Upper lobe of right lung (tissue), 1 donor: ENCODE measurements around the gene ASGR1. TPM values are rescaled to one million over a fixed set of nuclear protein-coding genes. Genes with fewer than 3 reads are reported as not detected.
"Not testable (repeated sequence)": the region's sequence is repeated elsewhere in the genome, so short reads cannot be mapped to it uniquely, and the experiment has no call there.

ENCODE experiments used
- ATAC-seq: fragments of 200-7000 bp; cut with Tn5 transposase; one replicate; pipeline ENCODE4 v1.9.1; 2020; ENCODE audit warnings: mild to moderate bottlenecking, moderate library complexity
- DNase-seq: peaks from one replicate; pipeline ENCODE4 v3.0.0-alpha.2; 2020
- H3K27ac ChIP-seq: fragments of 200-600 bp; one replicate; pipeline ENCODE4 v1.8.0; 2022
- H3K27me3 ChIP-seq: fragments of 200-600 bp; one replicate; pipeline ENCODE4 v1.8.0; 2022; ENCODE audit warnings: mild to moderate bottlenecking
- H3K36me3 ChIP-seq: fragments of 200-600 bp; one replicate; pipeline ENCODE4 v1.8.0; 2022
- H3K4me1 ChIP-seq: fragments of 200-600 bp; one replicate; pipeline ENCODE4 v1.8.0; 2022
- H3K4me3 ChIP-seq: fragments of 200-600 bp; one replicate; pipeline ENCODE4 v1.8.0; 2022; ENCODE audit warnings: mild to moderate bottlenecking
- H3K9me3 ChIP-seq: fragments of 200-600 bp; one replicate; pipeline ENCODE4 v1.8.0; 2022
- CTCF ChIP-seq: fragments of 200-600 bp; IDR thresholded peaks from one replicate; pipeline ENCODE4 v1.8.0; 2022; ENCODE audit warnings: antibody characterized with exemption
- intact Hi-C: fragments of 100-400 bp; cut with DNase I; formaldehyde crosslinking; loops from one replicate; pipeline ENCODE4 v1.11.0; 2022
- total RNA-seq: library from RNA; stranded (reverse); fragmentation: NEBNext Ultra II Directional; extraction: Animal tissue kit (Norgen Biotek cat#: 25700); gene quantifications from one replicate; pipeline ENCODE4 v1.2.1, GENCODE V29; 2021
- donor health status: DM: no; HTN: yes; CAD: no; lungs with severe emphysema.

ASGR1 gene
- total RNA-seq, 1 donor from 2014 or later = 4.3 TPM

GRCh38 chr17:7186241-7186640 is 7.1 kb upstream of the ASGR1 start:
- no peaks in the 10 kb centered on the region for H3K4me1 ChIP-seq
- peak; percentile 18 for TF ChIP-seq CTCF
- no peaks in the 10 kb centered on the region for H3K36me3 ChIP-seq
- H3K27me3 ChIP-seq = no peaks in the 10 kb centered on the region
- H3K9me3 ChIP-seq = no peaks in the 10 kb centered on the region
- no peak overlapping the region for H3K27ac ChIP-seq
- intact Hi-C loops = no loop called here
- H3K4me3 ChIP-seq = no peak overlapping the region
- ATAC-seq (peak; percentile 46), DNase-seq (no peak)

- no peaks in the 10 kb centered on the region for H3K36me3 ChIP-seq
- H3K27me3 ChIP-seq = no peaks in the 10 kb centered on the region
- no peak overlapping the region for H3K4me3 ChIP-seq
- TF ChIP-seq CTCF = no peak
- no peak for ATAC-seq
- H3K9me3 ChIP-seq = no peaks in the 10 kb centered on the region
- H3K27ac ChIP-seq = no peak overlapping the region
- intact Hi-C loops = no loop called here
- DNase-seq = no peak
- H3K4me1 ChIP-seq = no peaks in the 10 kb centered on the region
Observed at GRCh38 chr17:7184647-7185046, 5.5 kb upstream of the ASGR1 start.

GRCh38 chr17:7184091-7184488 is 4.9 kb upstream of the ASGR1 start:
- H3K27ac ChIP-seq = no peak overlapping the region
- peak; percentile 87 for DNase-seq
- no peak overlapping the region for H3K4me3 ChIP-seq
- H3K36me3 ChIP-seq = no peaks in the 10 kb centered on the region
- H3K4me1 ChIP-seq = no peaks in the 10 kb centered on the region
- peak; percentile 79 for ATAC-seq
- TF ChIP-seq CTCF = no peak
- no peaks in the 10 kb centered on the region for H3K27me3 ChIP-seq
- H3K9me3 ChIP-seq = no peaks in the 10 kb centered on the region
- intact Hi-C loops = no loop called here

- no peak overlapping the region for H3K27ac ChIP-seq
- no peak overlapping the region for H3K4me3 ChIP-seq
- TF ChIP-seq CTCF = no peak
- no peaks in the 10 kb centered on the region for H3K36me3 ChIP-seq
- DNase-seq (no peak), ATAC-seq (no peak)
- H3K27me3 ChIP-seq = no peaks in the 10 kb centered on the region
- no peaks in the 10 kb centered on the region for H3K4me1 ChIP-seq
- no peaks in the 10 kb centered on the region for H3K9me3 ChIP-seq
- intact Hi-C loops = no loop called here
Observed at GRCh38 chr17:7183433-7184090, 4.4 kb upstream of the ASGR1 start.

GRCh38 chr17:7182101-7182500 is 2.9 kb upstream of the ASGR1 start:
- H3K27me3 ChIP-seq, ATAC-seq, H3K27ac ChIP-seq, H3K4me3 ChIP-seq, H3K36me3 ChIP-seq, DNase-seq, H3K9me3 ChIP-seq, intact Hi-C loops: not testable (repeated sequence)
- peaks cover 11% of the 10 kb centered on the region for H3K4me1 ChIP-seq

GRCh38 chr17:7178973-7179316 is 225 bp downstream of the ASGR1 start:
- no peak for DNase-seq
- intact Hi-C loops = no loop called here
- Histone ChIP-seq H3K9me3 (no peaks in the 10 kb centered on the region), H3K36me3 (no peaks in the 10 kb centered on the region), H3K4me1 (peaks cover 12% of the 10 kb centered on the region), H3K27me3 (no peaks in the 10 kb centered on the region), H3K4me3 (no peak overlapping the region), H3K27ac (no peak overlapping the region)
- TF ChIP-seq CTCF = no peak
- ATAC-seq = no peak
